HG03066 (cell line): Measurements from ENCODE around the gene SLC26A8.
"Not testable (repeated sequence)": the region's sequence is repeated elsewhere in the genome, so short reads cannot be mapped to it uniquely, and the experiment has no call there.

Experiments used
- ATAC-seq: cut with Tn5 transposase; IDR thresholded peaks from one replicate; pipeline ENCODE4 v1.9.1; 2021; ENCODE audit warnings: low read depth; ENCODE audit not compliant: unreplicated experiment

SLC26A8 gene

GRCh38 chr6:35919085-35919826, 105.2 kb downstream of the SLC26A8 start:
- no peak for ATAC-seq

- not testable (repeated sequence) for ATAC-seq
Measured at GRCh38 chr6:35916893-35917292, 107.5 kb downstream of the SLC26A8 start.

- ATAC-seq, result no peak
Measured at GRCh38 chr6:35916056-35916455, 108.4 kb downstream of the SLC26A8 start.

- ATAC-seq, result no peak
Measured at GRCh38 chr6:35914536-35914935, 109.9 kb downstream of the SLC26A8 start.

- no peak for ATAC-seq
Measured at GRCh38 chr6:35911871-35912653, 112.4 kb downstream of the SLC26A8 start.

- not testable (repeated sequence) for ATAC-seq
Measured at GRCh38 chr6:35909571-35909970, 114.9 kb downstream of the SLC26A8 start.

GRCh38 chr6:35908753-35909401, 115.6 kb downstream of the SLC26A8 start:
- not testable (repeated sequence) for ATAC-seq

GRCh38 chr6:35907750-35908149, 116.7 kb downstream of the SLC26A8 start:
- no peak for ATAC-seq

GRCh38 chr6:35906499-35906846, 118.0 kb downstream of the SLC26A8 start:
- no peak for ATAC-seq

- ATAC-seq, result no peak
Measured at GRCh38 chr6:35905841-35906498, 118.5 kb downstream of the SLC26A8 start.

GRCh38 chr6:35905141-35905785, 119.2 kb downstream of the SLC26A8 start:
- no peak for ATAC-seq

- ATAC-seq, result no peak
Measured at GRCh38 chr6:35903679-35904078, 120.8 kb downstream of the SLC26A8 start.

GRCh38 chr6:35900448-35900847, 124.0 kb downstream of the SLC26A8 start:
- ATAC-seq, result no peak

- ATAC-seq, result no peak
Measured at GRCh38 chr6:35898003-35898402, 126.4 kb downstream of the SLC26A8 start.

GRCh38 chr6:35897486-35897885, 127.0 kb downstream of the SLC26A8 start:
- ATAC-seq, result no peak

GRCh38 chr6:35897036-35897435, 127.4 kb downstream of the SLC26A8 start:
- no peak for ATAC-seq

- ATAC-seq, result no peak
Measured at GRCh38 chr6:35896228-35896627, 128.2 kb downstream of the SLC26A8 start.

- ATAC-seq, result no peak
Measured at GRCh38 chr6:35895560-35895959, 128.9 kb downstream of the SLC26A8 start.

GRCh38 chr6:35894776-35895175, 129.7 kb downstream of the SLC26A8 start:
- no peak for ATAC-seq
